Transverse colon (tissue), 3 donors: ENCODE measurements around the gene APLP2.

ENCODE experiments used
- POLR2A ChIP-seq: fragments of 450-650 bp; IDR thresholded peaks from one replicate; pipeline ENCODE4 v1.6.1; 2016; ENCODE audit warnings: antibody characterized with exemption, mild to moderate bottlenecking, moderate library complexity
- TF ChIP-seq, protein P1 (sequence below), 5 experiments: fragments of 200-600 bp in 3 of 5; fragments of 450-650 bp in 2 of 5; sonication (generic) in 3 of 5; IDR thresholded peaks; 1 replicate in 2 of 5; 2 replicates in 3 of 5; pipeline ENCODE4 v1.5.1; 2016 to 2017; ENCODE audit warnings: antibody characterized with exemption in 5 of 5, inconsistent platforms in 3 of 5, mild to moderate bottlenecking in 2 of 5, moderate library complexity in 1 of 5

DNA sequence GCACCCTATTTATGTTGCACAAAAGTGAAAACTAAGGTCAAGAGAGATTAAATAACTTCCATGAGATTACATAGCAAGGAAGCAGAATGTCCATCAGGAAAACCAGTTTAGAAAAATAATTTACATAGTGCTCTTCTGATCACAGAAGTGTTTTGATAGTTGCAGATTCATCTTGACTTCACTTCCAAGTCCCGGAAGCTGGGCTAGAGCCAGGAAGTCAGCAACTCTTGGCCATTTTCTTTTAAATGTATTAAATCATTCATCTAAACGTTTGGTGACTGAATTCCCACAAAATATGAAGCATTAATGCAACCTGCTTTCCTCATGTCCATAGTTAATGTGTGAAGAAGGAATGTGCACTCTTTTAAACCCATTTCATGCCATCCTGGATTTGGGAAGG is 29.7 kb downstream of the APLP2 start:
- TF ChIP-seq, protein P1, sequence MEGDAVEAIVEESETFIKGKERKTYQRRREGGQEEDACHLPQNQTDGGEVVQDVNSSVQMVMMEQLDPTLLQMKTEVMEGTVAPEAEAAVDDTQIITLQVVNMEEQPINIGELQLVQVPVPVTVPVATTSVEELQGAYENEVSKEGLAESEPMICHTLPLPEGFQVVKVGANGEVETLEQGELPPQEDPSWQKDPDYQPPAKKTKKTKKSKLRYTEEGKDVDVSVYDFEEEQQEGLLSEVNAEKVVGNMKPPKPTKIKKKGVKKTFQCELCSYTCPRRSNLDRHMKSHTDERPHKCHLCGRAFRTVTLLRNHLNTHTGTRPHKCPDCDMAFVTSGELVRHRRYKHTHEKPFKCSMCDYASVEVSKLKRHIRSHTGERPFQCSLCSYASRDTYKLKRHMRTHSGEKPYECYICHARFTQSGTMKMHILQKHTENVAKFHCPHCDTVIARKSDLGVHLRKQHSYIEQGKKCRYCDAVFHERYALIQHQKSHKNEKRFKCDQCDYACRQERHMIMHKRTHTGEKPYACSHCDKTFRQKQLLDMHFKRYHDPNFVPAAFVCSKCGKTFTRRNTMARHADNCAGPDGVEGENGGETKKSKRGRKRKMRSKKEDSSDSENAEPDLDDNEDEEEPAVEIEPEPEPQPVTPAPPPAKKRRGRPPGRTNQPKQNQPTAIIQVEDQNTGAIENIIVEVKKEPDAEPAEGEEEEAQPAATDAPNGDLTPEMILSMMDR (IDR thresholded peaks at IDR 0.05), result no peak
- no peak for TF ChIP-seq POLR2A
